ENCODE results near the gene RSPRY1. TPM values are rescaled to one million over a fixed set of nuclear protein-coding genes. Genes with fewer than 3 reads are reported as not detected.

RSPRY1 gene
- total RNA-seq, 1 experiment from 2014 or later = 24.9 TPM

- RAD21 ChIA-PET (ENCODE audit: low non-redundant PET in 1 of 2, low total read pairs in 2 of 2, uncharacterized antibody in 2 of 2, unreplicated experiment in 2 of 2) = no interaction called here
- H3K27ac ChIP-seq (ENCODE audit: low read depth, low read length) = no peak overlapping the region
- no peaks in the 10 kb centered on the region for H3K9me3 ChIP-seq (ENCODE audit: control insufficient read depth in 1 of 2, insufficient read depth in 1 of 2, low read depth in 1 of 2, low read length in 2 of 2)
- no peak overlapping the region for H2AFZ ChIP-seq (ENCODE audit: low read depth, low read length, poor library complexity, severe bottlenecking)
- POLR2A ChIA-PET = no interaction called here
- no peaks in the 10 kb centered on the region for H3K9me2 ChIP-seq (ENCODE audit: insufficient read depth)
- H3K4me3 ChIP-seq (replicated peaks in 1 of 2; ENCODE audit: low read depth in 1 of 2, low read length in 2 of 2) = no peak overlapping the region
- H3K79me2 ChIP-seq (ENCODE audit: insufficient read depth, low read length) = peaks cover 3% of the 10 kb centered on the region; the same call in 1 of the 2 replicates
- no peak overlapping the region for H3K9ac ChIP-seq (ENCODE audit: low read length)
- ATAC-seq (no peak), DNase-seq (ENCODE audit: low read depth, low spot score) (no peak)
- TF ChIP-seq, protein P1, sequence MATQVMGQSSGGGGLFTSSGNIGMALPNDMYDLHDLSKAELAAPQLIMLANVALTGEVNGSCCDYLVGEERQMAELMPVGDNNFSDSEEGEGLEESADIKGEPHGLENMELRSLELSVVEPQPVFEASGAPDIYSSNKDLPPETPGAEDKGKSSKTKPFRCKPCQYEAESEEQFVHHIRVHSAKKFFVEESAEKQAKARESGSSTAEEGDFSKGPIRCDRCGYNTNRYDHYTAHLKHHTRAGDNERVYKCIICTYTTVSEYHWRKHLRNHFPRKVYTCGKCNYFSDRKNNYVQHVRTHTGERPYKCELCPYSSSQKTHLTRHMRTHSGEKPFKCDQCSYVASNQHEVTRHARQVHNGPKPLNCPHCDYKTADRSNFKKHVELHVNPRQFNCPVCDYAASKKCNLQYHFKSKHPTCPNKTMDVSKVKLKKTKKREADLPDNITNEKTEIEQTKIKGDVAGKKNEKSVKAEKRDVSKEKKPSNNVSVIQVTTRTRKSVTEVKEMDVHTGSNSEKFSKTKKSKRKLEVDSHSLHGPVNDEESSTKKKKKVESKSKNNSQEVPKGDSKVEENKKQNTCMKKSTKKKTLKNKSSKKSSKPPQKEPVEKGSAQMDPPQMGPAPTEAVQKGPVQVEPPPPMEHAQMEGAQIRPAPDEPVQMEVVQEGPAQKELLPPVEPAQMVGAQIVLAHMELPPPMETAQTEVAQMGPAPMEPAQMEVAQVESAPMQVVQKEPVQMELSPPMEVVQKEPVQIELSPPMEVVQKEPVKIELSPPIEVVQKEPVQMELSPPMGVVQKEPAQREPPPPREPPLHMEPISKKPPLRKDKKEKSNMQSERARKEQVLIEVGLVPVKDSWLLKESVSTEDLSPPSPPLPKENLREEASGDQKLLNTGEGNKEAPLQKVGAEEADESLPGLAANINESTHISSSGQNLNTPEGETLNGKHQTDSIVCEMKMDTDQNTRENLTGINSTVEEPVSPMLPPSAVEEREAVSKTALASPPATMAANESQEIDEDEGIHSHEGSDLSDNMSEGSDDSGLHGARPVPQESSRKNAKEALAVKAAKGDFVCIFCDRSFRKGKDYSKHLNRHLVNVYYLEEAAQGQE (IDR thresholded peaks at IDR 0.05; ENCODE audit: low read depth) = no peak
- TF ChIP-seq ZBTB33 (IDR thresholded peaks at IDR 0.05; ENCODE audit: extremely low read depth, insufficient replicate concordance, low read length) = no peak
- no peak for TF ChIP-seq ZFX (IDR thresholded peaks at IDR 0.05)
- TF ChIP-seq CBX3 (IDR thresholded peaks at IDR 0.05; ENCODE audit: low read depth) = no peak
- TF ChIP-seq JUND (IDR thresholded peaks at IDR 0.05) = no peak
- no peak for TF ChIP-seq ZNF274 (IDR thresholded peaks at IDR 0.05; ENCODE audit: low read depth, low read length)
- TF ChIP-seq, protein P2, sequence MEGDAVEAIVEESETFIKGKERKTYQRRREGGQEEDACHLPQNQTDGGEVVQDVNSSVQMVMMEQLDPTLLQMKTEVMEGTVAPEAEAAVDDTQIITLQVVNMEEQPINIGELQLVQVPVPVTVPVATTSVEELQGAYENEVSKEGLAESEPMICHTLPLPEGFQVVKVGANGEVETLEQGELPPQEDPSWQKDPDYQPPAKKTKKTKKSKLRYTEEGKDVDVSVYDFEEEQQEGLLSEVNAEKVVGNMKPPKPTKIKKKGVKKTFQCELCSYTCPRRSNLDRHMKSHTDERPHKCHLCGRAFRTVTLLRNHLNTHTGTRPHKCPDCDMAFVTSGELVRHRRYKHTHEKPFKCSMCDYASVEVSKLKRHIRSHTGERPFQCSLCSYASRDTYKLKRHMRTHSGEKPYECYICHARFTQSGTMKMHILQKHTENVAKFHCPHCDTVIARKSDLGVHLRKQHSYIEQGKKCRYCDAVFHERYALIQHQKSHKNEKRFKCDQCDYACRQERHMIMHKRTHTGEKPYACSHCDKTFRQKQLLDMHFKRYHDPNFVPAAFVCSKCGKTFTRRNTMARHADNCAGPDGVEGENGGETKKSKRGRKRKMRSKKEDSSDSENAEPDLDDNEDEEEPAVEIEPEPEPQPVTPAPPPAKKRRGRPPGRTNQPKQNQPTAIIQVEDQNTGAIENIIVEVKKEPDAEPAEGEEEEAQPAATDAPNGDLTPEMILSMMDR (IDR thresholded peaks at IDR 0.05 in 2 of 3, conservative IDR thresholded peaks at IDR 0.05 in 1 of 3; ENCODE audit: borderline replicate concordance in 1 of 3, insufficient read depth in 1 of 3, low read depth in 2 of 3, low read length in 2 of 3) = no peak
- no peak for TF ChIP-seq ELF1 (IDR thresholded peaks at IDR 0.05; ENCODE audit: borderline replicate concordance, low read depth)
- no peak for TF ChIP-seq EZH2 (IDR thresholded peaks at IDR 0.05)
- no peak for TF ChIP-seq CEBPB (IDR thresholded peaks at IDR 0.05; ENCODE audit: low read depth)
- no peak for TF ChIP-seq TCF7L2 (IDR thresholded peaks at IDR 0.05; ENCODE audit: borderline replicate concordance, extremely low read depth, insufficient read depth, insufficient read length)
- no peak for TF ChIP-seq RAD21 (IDR thresholded peaks at IDR 0.05; ENCODE audit: low read depth)
- TF ChIP-seq EZH2phosphoT487 (IDR thresholded peaks at IDR 0.05; ENCODE audit: borderline replicate concordance) = no peak
- TF ChIP-seq, protein P3, sequence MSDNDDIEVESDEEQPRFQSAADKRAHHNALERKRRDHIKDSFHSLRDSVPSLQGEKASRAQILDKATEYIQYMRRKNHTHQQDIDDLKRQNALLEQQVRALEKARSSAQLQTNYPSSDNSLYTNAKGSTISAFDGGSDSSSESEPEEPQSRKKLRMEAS (IDR thresholded peaks at IDR 0.05) = no peak
- no peak for TF ChIP-seq SIN3A (IDR thresholded peaks at IDR 0.05; ENCODE audit: low read depth)
- no peak overlapping the region for H3K4me2 ChIP-seq (ENCODE audit: low read length)
- peaks cover 8 to 14% of the 10 kb centered on the region in 2 experiments for H3K4me1 ChIP-seq (ENCODE audit: control insufficient read depth in 1 of 2, insufficient read depth in 2 of 2, low read length in 2 of 2)
- no peaks in the 10 kb centered on the region for H3K27me3 ChIP-seq (ENCODE audit: insufficient read depth, low read length)
- H4K20me1 ChIP-seq (ENCODE audit: insufficient read depth) = no peaks in the 10 kb centered on the region
- intact Hi-C loops (cut with micrococcal nuclease) = no loop called here
- H3K36me3 ChIP-seq (ENCODE audit: control insufficient read depth in 1 of 2, insufficient read depth in 2 of 2, low read length in 2 of 2) = peaks cover 0 to 13% of the 10 kb centered on the region in 2 experiments; a peak in 2 of 4 replicates
- BruUV-seq (replicated peaks) = no TSS peak
- CTCF ChIA-PET = no interaction called here
Measured at GRCh38 chr16:57240851-57241250, 54.7 kb downstream of the RSPRY1 start.

Data from HCT116 (cell line).